ENCODE results near the gene GPI. TPM values are rescaled to one million over a fixed set of nuclear protein-coding genes. Genes with fewer than 3 reads are reported as not detected.

The GPI gene
- polyA plus RNA-seq, 1 of the 3 experiments (the other 2 are of a cell fraction) = 144 TPM

DNA sequence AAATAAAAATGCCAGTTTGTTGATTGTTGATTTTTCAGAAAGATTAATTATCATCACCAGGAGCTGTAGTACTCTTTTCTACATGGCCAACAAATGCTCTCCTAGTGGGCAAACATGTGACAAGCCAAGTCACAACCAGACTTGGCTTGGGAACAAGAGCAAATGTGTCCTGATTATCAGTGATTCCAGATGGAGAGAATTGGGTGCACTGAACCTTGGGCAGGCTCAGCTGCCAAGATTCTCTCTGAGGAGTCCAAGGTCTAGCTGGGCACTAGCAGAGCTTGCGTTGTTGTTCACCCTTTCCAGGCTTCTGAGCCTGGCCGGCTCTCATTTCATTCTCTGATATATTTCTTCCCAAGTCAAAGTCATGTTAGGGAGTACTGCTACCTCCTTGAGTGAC is 27.3 kb upstream of the GPI start:
- Histone ChIP-seq H4K20me1 (ENCODE audit: insufficient read depth) (no peaks in the 10 kb centered on the region), H3K9ac (no peak overlapping the region), H3K4me2 (no peak overlapping the region), H3K4me1 (ENCODE audit: control insufficient read depth in 1 of 2, insufficient read depth in 2 of 2, low read depth in 1 of 2, low read length in 1 of 2) (no peaks in the 10 kb centered on the region; a peak in 2 of 4 replicates), H3K79me2 (ENCODE audit: insufficient read depth) (no peaks in the 10 kb centered on the region), H2AFZ (ENCODE audit: low read depth) (no peak overlapping the region), H3K27me3 (ENCODE audit: insufficient read depth) (no peaks in the 10 kb centered on the region), H3K36me3 (replicated peaks in 1 of 2; ENCODE audit: control insufficient read depth in 1 of 2, insufficient read depth in 2 of 2, low read length in 1 of 2) (peaks cover 44 to 57% of the 10 kb centered on the region in 2 experiments), H3K4me3 (ENCODE audit: low read depth in 2 of 2, low read length in 1 of 2) (no peak overlapping the region), H3K9me3 (no peaks in the 10 kb centered on the region), H3K9me2 (no peaks in the 10 kb centered on the region), H3F3A (replicated peaks; ENCODE audit: insufficient read depth) (no peaks in the 10 kb centered on the region), H3K27ac (ENCODE audit: low read depth in 2 of 2, low read length in 1 of 2) (no peak overlapping the region)
- WGBS (ENCODE audit: low lambda C conversion rate) = 100% methylated on average over 2 of the region's 2 CpGs
- TF ChIP-seq JUND (IDR thresholded peaks at IDR 0.05) = no peak
- no peak for TF ChIP-seq GATA2 (CRISPR knock-in tag; IDR thresholded peaks at IDR 0.05)
- no peak for TF ChIP-seq PBX3 (IDR thresholded peaks at IDR 0.05)
- TF ChIP-seq CHD2 (IDR thresholded peaks at IDR 0.05; ENCODE audit: low read length, partially characterized antibody) = no peak
- TF ChIP-seq MEF2A (IDR thresholded peaks at IDR 0.05; ENCODE audit: borderline replicate concordance, low read depth) = no peak
- TF ChIP-seq RFX5 (IDR thresholded peaks at IDR 0.05; ENCODE audit: low read length) = no peak
- no peak for TF ChIP-seq MXI1 (IDR thresholded peaks at IDR 0.05; ENCODE audit: low read depth, low read length)
- TF ChIP-seq ZBTB33 (IDR thresholded peaks at IDR 0.05; ENCODE audit: borderline replicate concordance, low read depth) = no peak
- TF ChIP-seq, protein P1, sequence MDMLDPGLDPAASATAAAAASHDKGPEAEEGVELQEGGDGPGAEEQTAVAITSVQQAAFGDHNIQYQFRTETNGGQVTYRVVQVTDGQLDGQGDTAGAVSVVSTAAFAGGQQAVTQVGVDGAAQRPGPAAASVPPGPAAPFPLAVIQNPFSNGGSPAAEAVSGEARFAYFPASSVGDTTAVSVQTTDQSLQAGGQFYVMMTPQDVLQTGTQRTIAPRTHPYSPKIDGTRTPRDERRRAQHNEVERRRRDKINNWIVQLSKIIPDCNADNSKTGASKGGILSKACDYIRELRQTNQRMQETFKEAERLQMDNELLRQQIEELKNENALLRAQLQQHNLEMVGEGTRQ (IDR thresholded peaks at IDR 0.05; ENCODE audit: borderline replicate concordance, low read depth, low read length) = no peak
- no peak for TF ChIP-seq RCOR1 (IDR thresholded peaks at IDR 0.05; ENCODE audit: low read length)
- no peak for TF ChIP-seq TEAD4 (IDR thresholded peaks at IDR 0.05; ENCODE audit: borderline replicate concordance, insufficient read depth)
- no peak for TF ChIP-seq REST (IDR thresholded peaks at IDR 0.05; ENCODE audit: low read depth, low read length)
- TF ChIP-seq, protein P2, sequence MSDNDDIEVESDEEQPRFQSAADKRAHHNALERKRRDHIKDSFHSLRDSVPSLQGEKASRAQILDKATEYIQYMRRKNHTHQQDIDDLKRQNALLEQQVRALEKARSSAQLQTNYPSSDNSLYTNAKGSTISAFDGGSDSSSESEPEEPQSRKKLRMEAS (IDR thresholded peaks at IDR 0.05; ENCODE audit: low read depth) = no peak
- TF ChIP-seq ELF1 (IDR thresholded peaks at IDR 0.05) = no peak
- TF ChIP-seq, protein P3, sequence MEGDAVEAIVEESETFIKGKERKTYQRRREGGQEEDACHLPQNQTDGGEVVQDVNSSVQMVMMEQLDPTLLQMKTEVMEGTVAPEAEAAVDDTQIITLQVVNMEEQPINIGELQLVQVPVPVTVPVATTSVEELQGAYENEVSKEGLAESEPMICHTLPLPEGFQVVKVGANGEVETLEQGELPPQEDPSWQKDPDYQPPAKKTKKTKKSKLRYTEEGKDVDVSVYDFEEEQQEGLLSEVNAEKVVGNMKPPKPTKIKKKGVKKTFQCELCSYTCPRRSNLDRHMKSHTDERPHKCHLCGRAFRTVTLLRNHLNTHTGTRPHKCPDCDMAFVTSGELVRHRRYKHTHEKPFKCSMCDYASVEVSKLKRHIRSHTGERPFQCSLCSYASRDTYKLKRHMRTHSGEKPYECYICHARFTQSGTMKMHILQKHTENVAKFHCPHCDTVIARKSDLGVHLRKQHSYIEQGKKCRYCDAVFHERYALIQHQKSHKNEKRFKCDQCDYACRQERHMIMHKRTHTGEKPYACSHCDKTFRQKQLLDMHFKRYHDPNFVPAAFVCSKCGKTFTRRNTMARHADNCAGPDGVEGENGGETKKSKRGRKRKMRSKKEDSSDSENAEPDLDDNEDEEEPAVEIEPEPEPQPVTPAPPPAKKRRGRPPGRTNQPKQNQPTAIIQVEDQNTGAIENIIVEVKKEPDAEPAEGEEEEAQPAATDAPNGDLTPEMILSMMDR (IDR thresholded peaks at IDR 0.05) = no peak
- no peak for DNase-seq
- ChIA-PET CTCF (interaction anchor here (0.6 to 1.8 kb wide), 12 partner anchors 9 to 166 kb away, joined by 3 to 11 read pairs (median 4); no protein-coding TSS in a partner anchor), POLR2A (no interaction called here)
